Epithelial cell of proximal tubule (primary cell): ENCODE data around the gene METTL24. TPM values are rescaled to one million over a fixed set of nuclear protein-coding genes. Genes with fewer than 3 reads are reported as not detected.

Experiments used
- DNase-seq: peaks from one replicate; pipeline ENCODE4 v3.0.0-alpha.2; 2011; ENCODE audit warnings: low read depth
- H3K4me3 ChIP-seq: 2 replicates; pipeline ENCODE4 v1.5.1; 2011; ENCODE audit warnings: low read depth, mild to moderate bottlenecking, low read length
- CTCF ChIP-seq: conservative IDR thresholded peaks from 2 replicates; pipeline ENCODE4 v1.5.1; 2012; ENCODE audit warnings: low read depth, mild to moderate bottlenecking, low read length
- total RNA-seq: library from RNA; depleted of rRNA; stranded (reverse); fragments of >200 nt; gene quantifications from 2 replicates; pipeline ENCODE4 v1.2.3, GENCODE V29; 2015

Gene METTL24
- total RNA-seq, 1 donor from 2014 or later: 0.69 TPM

GRCh38 chr6:110395221-110395620, 37.1 kb upstream of the METTL24 start:
- DNase-seq: no peak
- no peak overlapping the region for H3K4me3 ChIP-seq
- TF ChIP-seq CTCF: no peak

- TF ChIP-seq CTCF: no peak
- no peak overlapping the region for H3K4me3 ChIP-seq
- DNase-seq: no peak
Observed at GRCh38 chr6:110394409-110394808, 36.3 kb upstream of the METTL24 start.

- TF ChIP-seq CTCF: no peak
- no peak overlapping the region for H3K4me3 ChIP-seq
- DNase-seq: no peak
Observed at GRCh38 chr6:110392727-110393126, 34.6 kb upstream of the METTL24 start.

- DNase-seq: no peak
- TF ChIP-seq CTCF: no peak
- no peak overlapping the region for H3K4me3 ChIP-seq
Observed at GRCh38 chr6:110390404-110390803, 32.3 kb upstream of the METTL24 start.

- H3K4me3 ChIP-seq: no peak overlapping the region
- DNase-seq: no peak
- TF ChIP-seq CTCF: no peak
Observed at GRCh38 chr6:110389689-110390382, 31.7 kb upstream of the METTL24 start.

- no peak overlapping the region for H3K4me3 ChIP-seq
- DNase-seq: no peak
- TF ChIP-seq CTCF: no peak
Observed at GRCh38 chr6:110387986-110388385, 29.8 kb upstream of the METTL24 start.

GRCh38 chr6:110385458-110385863, 27.3 kb upstream of the METTL24 start:
- no peak overlapping the region for H3K4me3 ChIP-seq
- TF ChIP-seq CTCF: no peak
- no peak for DNase-seq
